ENCODE results near the gene TFF3.

TFF3 gene

GRCh38 chr21:42298657-42299056 is 16.6 kb downstream of the TFF3 start:
- DNase-seq (ENCODE audit: low spot score): no peak
- H3K27me3 ChIP-seq (ENCODE audit: insufficient read depth, poor library complexity, severe bottlenecking): no peaks in the 10 kb centered on the region
- H3K9me3 ChIP-seq (ENCODE audit: severe bottlenecking): no peaks in the 10 kb centered on the region
- no peaks in the 10 kb centered on the region for H3K4me1 ChIP-seq (ENCODE audit: insufficient read depth, poor library complexity, severe bottlenecking)
- ATAC-seq (ENCODE audit: low read depth): no peak
- H3K36me3 ChIP-seq (ENCODE audit: low read depth): no peaks in the 10 kb centered on the region
- no peak overlapping the region for H3K4me3 ChIP-seq (ENCODE audit: severe bottlenecking)
- no peak overlapping the region for H3K27ac ChIP-seq (ENCODE audit: poor library complexity, severe bottlenecking)
- no peak for TF ChIP-seq CTCF (IDR thresholded peaks at IDR 0.05; ENCODE audit: poor library complexity, severe bottlenecking)

DNA sequence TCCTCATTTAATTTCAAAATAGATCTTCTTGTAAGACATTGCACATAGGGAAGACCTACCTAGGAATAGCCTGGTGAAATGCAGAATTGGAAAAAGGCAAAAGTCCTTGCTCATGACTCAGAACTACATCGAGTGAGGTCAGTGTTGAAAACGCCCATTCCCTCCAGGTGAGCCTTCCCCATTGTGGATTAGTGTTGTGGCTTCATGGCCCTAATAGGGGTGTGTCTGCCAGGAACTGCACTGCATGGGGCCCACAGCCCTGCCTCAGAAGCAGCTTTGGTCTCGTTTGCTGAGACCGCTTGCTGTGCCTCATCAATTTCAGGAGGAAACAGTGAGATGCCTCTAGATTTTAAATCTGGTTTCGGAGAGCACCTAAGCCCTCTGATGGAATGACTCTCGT is 17.0 kb downstream of the TFF3 start:
- H3K27me3 ChIP-seq (ENCODE audit: insufficient read depth, poor library complexity, severe bottlenecking): no peaks in the 10 kb centered on the region
- peak; percentile 45; the same call in 2 of the 3 replicates for ATAC-seq (ENCODE audit: low read depth)
- no peak overlapping the region for H3K4me3 ChIP-seq (ENCODE audit: severe bottlenecking)
- H3K36me3 ChIP-seq (ENCODE audit: low read depth): no peaks in the 10 kb centered on the region
- DNase-seq (ENCODE audit: low spot score): no peak
- no peaks in the 10 kb centered on the region for H3K4me1 ChIP-seq (ENCODE audit: insufficient read depth, poor library complexity, severe bottlenecking)
- no peaks in the 10 kb centered on the region for H3K9me3 ChIP-seq (ENCODE audit: severe bottlenecking)
- no peak for TF ChIP-seq CTCF (IDR thresholded peaks at IDR 0.05; ENCODE audit: poor library complexity, severe bottlenecking)
- H3K27ac ChIP-seq (ENCODE audit: poor library complexity, severe bottlenecking): no peak overlapping the region

GRCh38 chr21:42297377-42297776 is 17.8 kb downstream of the TFF3 start:
- no peak for TF ChIP-seq CTCF (IDR thresholded peaks at IDR 0.05; ENCODE audit: poor library complexity, severe bottlenecking)
- no peaks in the 10 kb centered on the region for H3K27me3 ChIP-seq (ENCODE audit: insufficient read depth, poor library complexity, severe bottlenecking)
- H3K4me1 ChIP-seq (ENCODE audit: insufficient read depth, poor library complexity, severe bottlenecking): no peaks in the 10 kb centered on the region
- ATAC-seq (ENCODE audit: low read depth) (no peak), DNase-seq (ENCODE audit: low spot score) (no peak)
- no peak overlapping the region for H3K4me3 ChIP-seq (ENCODE audit: severe bottlenecking)
- H3K27ac ChIP-seq (ENCODE audit: poor library complexity, severe bottlenecking): no peak overlapping the region
- no peaks in the 10 kb centered on the region for H3K9me3 ChIP-seq (ENCODE audit: severe bottlenecking)
- no peaks in the 10 kb centered on the region for H3K36me3 ChIP-seq (ENCODE audit: low read depth)

DNA sequence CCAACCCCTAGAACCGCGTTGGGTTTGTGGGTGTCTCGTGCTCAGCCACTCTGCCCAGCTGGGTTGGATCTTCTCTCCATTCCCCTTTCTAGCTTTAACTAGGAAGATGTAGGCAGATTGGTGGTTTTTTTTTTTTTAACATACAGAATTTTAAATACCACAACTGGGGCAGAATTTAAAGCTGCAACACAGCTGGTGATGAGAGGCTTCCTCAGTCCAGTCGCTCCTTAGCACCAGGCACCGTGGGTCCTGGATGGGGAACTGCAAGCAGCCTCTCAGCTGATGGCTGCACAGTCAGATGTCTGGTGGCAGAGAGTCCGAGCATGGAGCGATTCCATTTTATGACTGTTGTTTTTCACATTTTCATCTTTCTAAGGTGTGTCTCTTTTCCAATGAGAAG is 18.7 kb downstream of the TFF3 start:
- H3K27me3 ChIP-seq (ENCODE audit: insufficient read depth, poor library complexity, severe bottlenecking): no peaks in the 10 kb centered on the region
- no peak for TF ChIP-seq CTCF (IDR thresholded peaks at IDR 0.05; ENCODE audit: poor library complexity, severe bottlenecking)
- H3K4me1 ChIP-seq (ENCODE audit: insufficient read depth, poor library complexity, severe bottlenecking): no peaks in the 10 kb centered on the region
- H3K36me3 ChIP-seq (ENCODE audit: low read depth): no peaks in the 10 kb centered on the region
- no peak for ATAC-seq (ENCODE audit: low read depth)
- DNase-seq (ENCODE audit: low spot score): no peak
- H3K9me3 ChIP-seq (ENCODE audit: severe bottlenecking): no peaks in the 10 kb centered on the region
- no peak overlapping the region for H3K27ac ChIP-seq (ENCODE audit: poor library complexity, severe bottlenecking)
- H3K4me3 ChIP-seq (ENCODE audit: severe bottlenecking): no peak overlapping the region

- Histone ChIP-seq H3K27ac (ENCODE audit: poor library complexity, severe bottlenecking) (no peak overlapping the region), H3K27me3 (ENCODE audit: insufficient read depth, poor library complexity, severe bottlenecking) (no peaks in the 10 kb centered on the region), H3K36me3 (ENCODE audit: low read depth) (no peaks in the 10 kb centered on the region), H3K9me3 (ENCODE audit: severe bottlenecking) (no peaks in the 10 kb centered on the region), H3K4me3 (ENCODE audit: severe bottlenecking) (no peak overlapping the region), H3K4me1 (ENCODE audit: insufficient read depth, poor library complexity, severe bottlenecking) (no peaks in the 10 kb centered on the region)
- ATAC-seq (ENCODE audit: low read depth): no peak
- DNase-seq (ENCODE audit: low spot score): no peak
- TF ChIP-seq CTCF (IDR thresholded peaks at IDR 0.05; ENCODE audit: poor library complexity, severe bottlenecking): no peak
These were observed 19.4 kb downstream of the TFF3 start for GRCh38 chr21:42295845-42296244.
